Measurements from ENCODE around the gene ZNF469.

Gene ZNF469

DNA sequence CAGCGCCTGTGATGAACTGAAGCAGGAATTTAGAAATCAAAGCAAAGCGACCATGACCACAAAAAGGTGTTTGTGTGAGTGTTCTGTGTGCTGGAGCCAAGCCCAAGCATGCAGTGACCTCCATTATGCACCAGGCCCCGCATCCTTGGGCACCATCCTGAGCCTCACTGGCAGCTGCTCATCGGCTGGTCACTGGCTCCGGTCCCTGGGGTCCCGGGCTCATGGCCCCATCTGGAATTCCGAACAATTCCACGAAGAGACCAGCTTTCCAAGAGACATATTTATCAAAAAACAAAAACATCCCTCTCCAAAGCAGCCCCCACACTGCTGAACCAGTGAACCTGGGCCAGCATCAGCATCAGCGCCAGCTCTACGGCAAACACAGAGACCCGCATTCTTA, 15.2 kb upstream of the ZNF469 start:
- no peaks in the 10 kb centered on the region for H3K4me1 ChIP-seq (ENCODE audit: control insufficient read depth, low read depth, low read length)
- no peak overlapping the region for H3K4me3 ChIP-seq (ENCODE audit: low read length)
- no peak overlapping the region for H3K9ac ChIP-seq (ENCODE audit: low read length)
- H3K27ac ChIP-seq (ENCODE audit: low read length), result no peak overlapping the region
- peaks cover 4% of the 10 kb centered on the region for H3K9me3 ChIP-seq (ENCODE audit: control insufficient read depth, low read depth, low read length)
- no peaks in the 10 kb centered on the region for H3K36me3 ChIP-seq (ENCODE audit: control insufficient read depth, low read depth, low read length)
- H3K27me3 ChIP-seq (ENCODE audit: control insufficient read depth, insufficient read depth, low read length), result no peaks in the 10 kb centered on the region

DNA sequence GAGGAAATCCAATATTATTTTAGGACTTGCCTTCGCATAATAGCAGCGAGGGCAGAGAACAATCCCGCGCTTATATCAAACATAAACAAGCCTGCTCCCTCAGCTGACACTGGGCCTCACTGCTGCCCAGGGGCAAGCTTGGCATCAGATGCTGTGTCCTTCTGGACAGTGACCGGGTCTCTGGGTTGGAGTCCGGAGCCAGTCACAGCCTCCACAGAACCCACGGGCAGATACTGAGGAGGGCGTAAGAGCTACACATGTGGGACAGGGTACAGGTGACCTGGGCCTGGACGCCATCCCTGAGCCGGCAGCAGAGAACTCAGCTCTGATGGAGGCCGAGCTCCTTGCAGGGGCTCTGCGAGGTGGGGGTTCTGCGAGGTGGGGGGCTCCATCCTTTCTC, 14.7 kb upstream of the ZNF469 start:
- Histone ChIP-seq H3K4me3 (ENCODE audit: low read length) (no peak overlapping the region), H3K4me1 (ENCODE audit: control insufficient read depth, low read depth, low read length) (no peaks in the 10 kb centered on the region), H3K36me3 (ENCODE audit: control insufficient read depth, low read depth, low read length) (no peaks in the 10 kb centered on the region), H3K27me3 (ENCODE audit: control insufficient read depth, insufficient read depth, low read length) (no peaks in the 10 kb centered on the region), H3K9me3 (ENCODE audit: control insufficient read depth, low read depth, low read length) (peaks cover 4% of the 10 kb centered on the region), H3K9ac (ENCODE audit: low read length) (no peak overlapping the region), H3K27ac (ENCODE audit: low read length) (no peak overlapping the region)

- Histone ChIP-seq H3K27me3 (ENCODE audit: control insufficient read depth, insufficient read depth, low read length) (no peaks in the 10 kb centered on the region), H3K4me3 (ENCODE audit: low read length) (no peak overlapping the region), H3K27ac (ENCODE audit: low read length) (no peak overlapping the region), H3K4me1 (ENCODE audit: control insufficient read depth, low read depth, low read length) (no peaks in the 10 kb centered on the region), H3K36me3 (ENCODE audit: control insufficient read depth, low read depth, low read length) (no peaks in the 10 kb centered on the region), H3K9ac (ENCODE audit: low read length) (no peak overlapping the region), H3K9me3 (ENCODE audit: control insufficient read depth, low read depth, low read length) (peaks cover 4% of the 10 kb centered on the region)
Observed at GRCh38 chr16:88368994-88369393, 13.8 kb upstream of the ZNF469 start.

DNA sequence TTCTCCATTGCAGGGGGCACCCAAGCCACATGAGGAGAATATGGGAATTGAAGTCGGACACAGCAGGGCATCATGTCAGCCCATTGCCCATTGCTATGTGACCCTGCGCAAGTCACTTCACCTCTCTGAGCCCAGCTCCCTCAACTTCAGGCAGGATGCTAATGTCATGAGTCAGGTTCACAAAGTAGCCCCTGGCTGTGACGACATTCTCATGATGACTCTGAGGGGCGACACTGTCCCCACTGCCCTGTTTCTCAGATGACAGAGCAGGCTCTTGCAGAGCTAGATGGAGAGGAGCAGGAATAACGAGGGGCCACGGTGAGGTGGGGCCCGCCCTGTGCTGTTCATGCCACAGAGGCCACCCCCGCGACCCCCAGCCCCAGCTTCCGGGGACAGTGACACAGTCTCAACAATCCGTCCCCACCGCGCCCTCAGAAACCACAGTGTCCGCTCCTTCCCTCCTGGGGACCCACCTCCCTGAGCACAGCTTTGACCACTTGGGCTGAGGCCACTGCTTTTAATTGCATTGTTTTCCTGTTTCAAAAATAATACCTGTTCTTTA, 13.2 kb upstream of the ZNF469 start:
- Histone ChIP-seq H3K27ac (ENCODE audit: low read length) (no peak overlapping the region), H3K9ac (ENCODE audit: low read length) (no peak overlapping the region), H3K4me1 (ENCODE audit: control insufficient read depth, low read depth, low read length) (no peaks in the 10 kb centered on the region), H3K4me3 (ENCODE audit: low read length) (no peak overlapping the region), H3K36me3 (ENCODE audit: control insufficient read depth, low read depth, low read length) (no peaks in the 10 kb centered on the region), H3K9me3 (ENCODE audit: control insufficient read depth, low read depth, low read length) (peaks cover 4% of the 10 kb centered on the region), H3K27me3 (ENCODE audit: control insufficient read depth, insufficient read depth, low read length) (no peaks in the 10 kb centered on the region)

- Histone ChIP-seq H3K27me3 (ENCODE audit: control insufficient read depth, insufficient read depth, low read length) (no peaks in the 10 kb centered on the region), H3K4me3 (ENCODE audit: low read length) (no peak overlapping the region), H3K27ac (ENCODE audit: low read length) (no peak overlapping the region), H3K4me1 (ENCODE audit: control insufficient read depth, low read depth, low read length) (no peaks in the 10 kb centered on the region), H3K9ac (ENCODE audit: low read length) (no peak overlapping the region), H3K9me3 (ENCODE audit: control insufficient read depth, low read depth, low read length) (peaks cover 4% of the 10 kb centered on the region), H3K36me3 (ENCODE audit: control insufficient read depth, low read depth, low read length) (no peaks in the 10 kb centered on the region)
Observed at GRCh38 chr16:88370365-88370764, 12.4 kb upstream of the ZNF469 start.

DNA sequence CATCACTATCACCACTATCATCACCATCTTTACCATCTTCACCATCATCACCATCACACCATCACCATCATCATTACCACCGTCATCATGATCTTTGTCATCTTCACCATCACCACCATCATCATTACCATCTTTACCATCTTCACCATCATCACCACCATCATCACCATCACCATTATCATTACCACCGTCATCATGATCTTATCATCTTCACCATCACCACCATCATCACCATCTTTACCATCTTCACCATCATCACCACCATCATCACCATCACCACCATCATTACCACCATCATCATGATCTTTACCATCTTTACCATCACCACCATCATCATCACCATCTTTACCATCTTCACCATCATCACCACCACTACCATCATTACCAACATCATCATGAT, 10.2 kb upstream of the ZNF469 start:
- Histone ChIP-seq H3K9ac (ENCODE audit: low read length) (no peak overlapping the region), H3K4me1 (ENCODE audit: control insufficient read depth, low read depth, low read length) (no peaks in the 10 kb centered on the region), H3K36me3 (ENCODE audit: control insufficient read depth, low read depth, low read length) (no peaks in the 10 kb centered on the region), H3K4me3 (ENCODE audit: low read length) (no peak overlapping the region), H3K27ac (ENCODE audit: low read length) (no peak overlapping the region), H3K9me3 (ENCODE audit: control insufficient read depth, low read depth, low read length) (peaks cover 4% of the 10 kb centered on the region), H3K27me3 (ENCODE audit: control insufficient read depth, insufficient read depth, low read length) (no peaks in the 10 kb centered on the region)

DNA sequence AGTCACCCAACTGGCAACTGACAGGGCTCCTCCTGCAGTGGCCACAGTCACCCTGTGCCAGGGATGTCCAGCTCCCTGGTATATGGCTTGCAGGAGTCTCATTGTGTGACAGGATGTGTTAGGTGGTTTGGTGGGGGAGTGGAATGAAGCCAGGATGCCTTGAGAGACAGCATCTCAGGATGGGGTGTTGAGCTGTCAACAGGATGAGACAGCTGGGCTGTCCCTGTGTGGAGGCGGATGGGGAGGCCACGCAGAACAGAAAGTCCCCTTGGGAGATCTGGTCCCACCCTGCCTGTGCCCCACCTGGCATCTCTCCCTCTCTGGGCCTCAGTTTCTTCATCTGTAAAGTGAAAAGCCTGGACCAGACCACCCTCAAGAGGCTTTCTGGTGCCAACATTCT, 9.5 kb upstream of the ZNF469 start:
- Histone ChIP-seq H3K9me3 (ENCODE audit: control insufficient read depth, low read depth, low read length) (peaks cover 4% of the 10 kb centered on the region), H3K4me3 (ENCODE audit: low read length) (no peak overlapping the region), H3K4me1 (ENCODE audit: control insufficient read depth, low read depth, low read length) (no peaks in the 10 kb centered on the region), H3K27ac (ENCODE audit: low read length) (no peak overlapping the region), H3K36me3 (ENCODE audit: control insufficient read depth, low read depth, low read length) (no peaks in the 10 kb centered on the region), H3K27me3 (ENCODE audit: control insufficient read depth, insufficient read depth, low read length) (no peaks in the 10 kb centered on the region), H3K9ac (ENCODE audit: low read length) (no peak overlapping the region)

DNA sequence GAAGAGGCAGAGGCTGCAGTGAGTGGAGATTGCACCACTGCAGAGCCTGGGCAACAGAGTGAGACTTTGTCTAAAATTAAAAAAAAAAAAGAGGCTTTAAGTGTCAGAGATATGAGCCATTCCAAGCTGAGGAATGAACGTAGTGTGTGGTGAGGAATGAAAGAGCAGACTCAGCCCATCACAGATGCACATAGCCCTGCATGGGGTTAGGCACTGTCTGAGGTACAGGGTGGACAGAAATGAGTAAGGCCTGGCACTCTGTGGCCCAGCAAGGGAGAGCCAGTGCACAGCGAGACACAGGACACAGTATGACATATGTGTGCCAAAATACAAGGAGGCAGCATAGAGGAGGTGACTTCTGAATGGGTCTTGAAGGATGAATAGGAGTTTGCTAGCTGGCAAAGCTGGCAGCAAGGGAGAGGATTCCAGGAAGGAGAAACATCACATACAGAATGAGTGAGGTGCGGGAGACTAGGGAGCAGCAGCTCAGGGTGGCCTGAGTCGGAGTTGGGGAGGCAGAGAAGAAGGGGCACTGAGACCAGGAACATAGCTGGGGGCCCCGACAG, 8.7 kb upstream of the ZNF469 start:
- no peak overlapping the region for H3K27ac ChIP-seq (ENCODE audit: low read length)
- H3K9ac ChIP-seq (ENCODE audit: low read length), result no peak overlapping the region
- H3K36me3 ChIP-seq (ENCODE audit: control insufficient read depth, low read depth, low read length), result no peaks in the 10 kb centered on the region
- H3K9me3 ChIP-seq (ENCODE audit: control insufficient read depth, low read depth, low read length), result peaks cover 4% of the 10 kb centered on the region
- H3K27me3 ChIP-seq (ENCODE audit: control insufficient read depth, insufficient read depth, low read length), result no peaks in the 10 kb centered on the region
- H3K4me3 ChIP-seq (ENCODE audit: low read length), result no peak overlapping the region
- H3K4me1 ChIP-seq (ENCODE audit: control insufficient read depth, low read depth, low read length), result no peaks in the 10 kb centered on the region

GRCh38 chr16:88374736-88375135, 8.0 kb upstream of the ZNF469 start:
- Histone ChIP-seq H3K9ac (ENCODE audit: low read length) (no peak overlapping the region), H3K4me3 (ENCODE audit: low read length) (no peak overlapping the region), H3K36me3 (ENCODE audit: control insufficient read depth, low read depth, low read length) (no peaks in the 10 kb centered on the region), H3K9me3 (ENCODE audit: control insufficient read depth, low read depth, low read length) (peaks cover 4% of the 10 kb centered on the region), H3K27ac (ENCODE audit: low read length) (no peak overlapping the region), H3K4me1 (ENCODE audit: control insufficient read depth, low read depth, low read length) (no peaks in the 10 kb centered on the region), H3K27me3 (ENCODE audit: control insufficient read depth, insufficient read depth, low read length) (no peaks in the 10 kb centered on the region)

GRCh38 chr16:88375236-88375975, 7.4 kb upstream of the ZNF469 start:
- no peak overlapping the region for H3K9ac ChIP-seq (ENCODE audit: low read length)
- H3K36me3 ChIP-seq (ENCODE audit: control insufficient read depth, low read depth, low read length), result no peaks in the 10 kb centered on the region
- no peak overlapping the region for H3K4me3 ChIP-seq (ENCODE audit: low read length)
- H3K27ac ChIP-seq (ENCODE audit: low read length), result no peak overlapping the region
- no peaks in the 10 kb centered on the region for H3K4me1 ChIP-seq (ENCODE audit: control insufficient read depth, low read depth, low read length)
- peaks cover 4% of the 10 kb centered on the region for H3K9me3 ChIP-seq (ENCODE audit: control insufficient read depth, low read depth, low read length)
- no peaks in the 10 kb centered on the region for H3K27me3 ChIP-seq (ENCODE audit: control insufficient read depth, insufficient read depth, low read length)

- H3K9ac ChIP-seq (ENCODE audit: low read length), result no peak overlapping the region
- no peak overlapping the region for H3K27ac ChIP-seq (ENCODE audit: low read length)
- H3K9me3 ChIP-seq (ENCODE audit: control insufficient read depth, low read depth, low read length), result peaks cover 4% of the 10 kb centered on the region
- H3K4me1 ChIP-seq (ENCODE audit: control insufficient read depth, low read depth, low read length), result peaks cover 2% of the 10 kb centered on the region
- H3K4me3 ChIP-seq (ENCODE audit: low read length), result no peak overlapping the region
- H3K36me3 ChIP-seq (ENCODE audit: control insufficient read depth, low read depth, low read length), result no peaks in the 10 kb centered on the region
- H3K27me3 ChIP-seq (ENCODE audit: control insufficient read depth, insufficient read depth, low read length), result peaks cover 2% of the 10 kb centered on the region
Observed at GRCh38 chr16:88375996-88376834, 6.5 kb upstream of the ZNF469 start.

All from iPS-18a (cell line).